HCT116 (cell line): Measurements from ENCODE around the gene MZT2A. TPM values are rescaled to one million over a fixed set of nuclear protein-coding genes. Genes with fewer than 3 reads are reported as not detected.
"Not testable (repeated sequence)": the region's sequence is repeated elsewhere in the genome, so short reads cannot be mapped to it uniquely, and the experiment has no call there.

Source experiments
- ATAC-seq: fragments of 200-7000 bp; cut with Tn5 transposase; 2 replicates; pipeline ENCODE4 v1.9.1; 2020; ENCODE audit warnings: mild to moderate bottlenecking, moderate library complexity
- BruUV-seq: library from RNA; stranded (reverse); fragments of 400-500 nt; replicated peaks from 2 replicates; lab custom pipeline; 2021; lab: Mats Ljungman, UMichigan
- CTCF ChIA-PET: fragments of 300-600 bp; sonication (Branson Sonifier 250); formaldehyde crosslinking; loops from one replicate; lab custom pipeline; 2021; ENCODE audit warnings: antibody characterized with exemption; lab: Charles Lee
- POLR2A ChIA-PET: fragments of 300-600, 350-600 bp; sonication (Branson Sonifier 250); formaldehyde crosslinking; loops from one replicate; lab custom pipeline; 2021; ENCODE audit warnings: antibody characterized with exemption; lab: Charles Lee
- RAD21 ChIA-PET, 2 experiments: fragments of 300-600 bp; sonication (Branson Sonifier 250); formaldehyde crosslinking; loops; one replicate each; lab custom pipeline; 2023; ENCODE audit warnings: low total read pairs in 2 of 2; ENCODE audit not compliant: uncharacterized antibody in 2 of 2, unreplicated experiment in 2 of 2, low non-redundant PET in 1 of 2; lab: Charles Lee
- DNase-seq: peaks from one replicate; pipeline ENCODE4 v3.0.0-alpha.2; 2010; ENCODE audit warnings: low read depth, low spot score
- H2AFZ ChIP-seq: fragments of 200-600 bp; shearing (Covaris generic), sonication (generic); 2 replicates; pipeline ENCODE4 v1.6.1; 2017; ENCODE audit warnings: low read depth, mixed run types, mixed read lengths, antibody characterized with exemption, low read length; ENCODE audit not compliant: poor library complexity, severe bottlenecking
- H3K27ac ChIP-seq: 2 replicates; pipeline ENCODE4 v1.5.1; 2012; ENCODE audit warnings: low read depth, low read length
- H3K27me3 ChIP-seq: fragments of 200-600 bp; sonication (generic); 2 replicates; pipeline ENCODE4 v1.6.1; 2016; ENCODE audit warnings: mixed run types, low read length, mixed read lengths; ENCODE audit not compliant: insufficient read depth
- H3K36me3 ChIP-seq, 2 experiments: fragments of 200-500 bp in 1 of 2; fragments of 200-600 bp in 1 of 2; sonication (Bioruptor generic) in 1 of 2; sonication (generic) in 1 of 2; 2 replicates each; pipeline versions ENCODE4 v1.5.1 to v1.6.1; 2014 to 2016; ENCODE audit warnings: low read length in 2 of 2, inconsistent platforms in 1 of 2, mixed read lengths in 1 of 2, mixed run types in 1 of 2; ENCODE audit not compliant: insufficient read depth in 2 of 2, control insufficient read depth in 1 of 2
- H3K4me1 ChIP-seq, 2 experiments: fragments of 200-600 bp in 1 of 2; sonication (generic) in 1 of 2; 2 replicates each; pipeline versions ENCODE4 v1.5.1 to v1.6.1; 2012 to 2017; ENCODE audit warnings: low read length in 2 of 2, inconsistent platforms in 1 of 2, mild to moderate bottlenecking in 1 of 2, mixed read lengths in 1 of 2, mixed run types in 1 of 2, moderate library complexity in 1 of 2; ENCODE audit not compliant: insufficient read depth in 2 of 2, control insufficient read depth in 1 of 2
- H3K4me2 ChIP-seq: fragments of 200-600 bp; sonication (generic); 2 replicates; pipeline ENCODE4 v1.6.1; 2017; ENCODE audit warnings: mixed run types, low read length, mixed read lengths
- H3K4me3 ChIP-seq, 2 experiments: fragments of 200-600 bp in 1 of 2; sonication (generic) in 1 of 2; replicated peaks in 1 of 2; 2 replicates each; pipeline ENCODE4 v1.5.1; 2011 to 2016; ENCODE audit warnings: low read length in 2 of 2, control low read depth in 1 of 2, low read depth in 1 of 2, mild to moderate bottlenecking in 1 of 2, mixed read lengths in 1 of 2, mixed run types in 1 of 2
- H3K79me2 ChIP-seq: fragments of 200-600 bp; sonication (generic); 2 replicates; pipeline ENCODE4 v1.6.1; 2017; ENCODE audit warnings: mild to moderate bottlenecking, mixed run types, low read length, moderate library complexity, mixed read lengths; ENCODE audit not compliant: insufficient read depth
- H3K9ac ChIP-seq: fragments of 200-600 bp; sonication (generic); 2 replicates; pipeline ENCODE4 v1.6.1; 2016; ENCODE audit warnings: low read length, mixed read lengths
- H3K9me2 ChIP-seq: fragments of 200-600 bp; sonication (generic), shearing (Covaris generic); 2 replicates; pipeline ENCODE4 v1.6.1; 2017; ENCODE audit warnings: mixed run types, mild to moderate bottlenecking, moderate library complexity; ENCODE audit not compliant: insufficient read depth
- H3K9me3 ChIP-seq, 2 experiments: fragments of 200-500 bp in 1 of 2; fragments of 200-600 bp in 1 of 2; sonication (Bioruptor generic) in 1 of 2; sonication (generic) in 1 of 2; 2 replicates each; pipeline ENCODE4 v1.6.1; 2014 to 2017; ENCODE audit warnings: low read length in 2 of 2, mixed read lengths in 2 of 2, inconsistent platforms in 1 of 2, low read depth in 1 of 2, mild to moderate bottlenecking in 1 of 2, mixed run types in 1 of 2, moderate library complexity in 1 of 2; ENCODE audit not compliant: control insufficient read depth in 1 of 2, insufficient read depth in 1 of 2
- H4K20me1 ChIP-seq: fragments of 200-600 bp; sonication (generic), shearing (Covaris generic); 2 replicates; pipeline ENCODE4 v1.6.1; 2017; ENCODE audit warnings: mixed run types, mild to moderate bottlenecking, moderate library complexity; ENCODE audit not compliant: insufficient read depth
- ATF3 ChIP-seq: IDR thresholded peaks from 2 replicates; pipeline ENCODE4 v1.6.1; 2012
- CBX3 ChIP-seq: IDR thresholded peaks from 2 replicates; pipeline ENCODE4 v1.6.1; 2012; ENCODE audit warnings: low read depth
- EGR1 ChIP-seq: IDR thresholded peaks from 2 replicates; pipeline ENCODE4 v1.6.1; 2012; ENCODE audit warnings: low read depth
- ELF1 ChIP-seq: IDR thresholded peaks from 2 replicates; pipeline ENCODE4 v1.6.1; 2012; ENCODE audit warnings: low read depth, borderline replicate concordance
- MAX ChIP-seq: IDR thresholded peaks from 2 replicates; pipeline ENCODE4 v1.6.1; 2012
- POLR2AphosphoS5 ChIP-seq: IDR thresholded peaks from 2 replicates; pipeline ENCODE4 v1.6.1; 2011; ENCODE audit warnings: mild to moderate bottlenecking, low read depth, low read length, moderate library complexity
- RAD21 ChIP-seq: IDR thresholded peaks from 2 replicates; pipeline ENCODE4 v1.6.1; 2012; ENCODE audit warnings: low read depth, mild to moderate bottlenecking
- REST ChIP-seq: IDR thresholded peaks from 2 replicates; pipeline ENCODE4 v1.6.1; 2012; ENCODE audit warnings: low read depth
- SIN3A ChIP-seq: IDR thresholded peaks from 2 replicates; pipeline ENCODE4 v1.6.1; 2012; ENCODE audit warnings: low read depth
- SRF ChIP-seq: IDR thresholded peaks from 2 replicates; pipeline ENCODE4 v1.6.1; 2012; ENCODE audit warnings: low read depth
- TCF7L2 ChIP-seq: IDR thresholded peaks from 2 replicates; pipeline ENCODE4 v1.7.0; 2011; ENCODE audit warnings: borderline replicate concordance, inconsistent platforms; ENCODE audit not compliant: insufficient read depth, insufficient read length; ENCODE audit errors: extremely low read depth
- ZBTB33 ChIP-seq: IDR thresholded peaks from 2 replicates; pipeline ENCODE4 v1.6.1; 2011; ENCODE audit warnings: mild to moderate bottlenecking, low read length, moderate library complexity; ENCODE audit not compliant: insufficient replicate concordance; ENCODE audit errors: extremely low read depth
- ZNF274 ChIP-seq: fragments of 200-500 bp; sonication (Bioruptor generic); IDR thresholded peaks from 2 replicates; pipeline ENCODE4 v1.6.1; 2014; ENCODE audit warnings: mild to moderate bottlenecking, low read depth, low read length, inconsistent platforms
- intact Hi-C: fragments of 100-400 bp; cut with micrococcal nuclease; formaldehyde crosslinking; loops from 2 replicates; pipeline ENCODE4 v1.10.0; 2022
- total RNA-seq: library from RNA; stranded (reverse); gene quantifications from one replicate; pipeline ENCODE4 v1.2.1, GENCODE V29; 2021; ENCODE audit not compliant: unreplicated experiment

Gene MZT2A
- total RNA-seq, 1 experiment from 2014 or later: 203 TPM

- no peak overlapping the region for H3K4me2 ChIP-seq
- intact Hi-C loops: no loop called here
- CTCF ChIA-PET: no interaction called here
- ATAC-seq (no peak), DNase-seq (no peak)
- no peak overlapping the region for H3K4me3 ChIP-seq
- H3K79me2 ChIP-seq: no peaks in the 10 kb centered on the region
- H3K9me2 ChIP-seq: no peaks in the 10 kb centered on the region
- H3K9me3 ChIP-seq: no peaks in the 10 kb centered on the region
- H3K4me1 ChIP-seq: no peaks in the 10 kb centered on the region
- 0 out of 2 replicates have a peak, but pooled peaks cover 5% of the 10 kb centered on the region for H3K27me3 ChIP-seq
- H3K27ac ChIP-seq: no peak overlapping the region
- no peak overlapping the region for H2AFZ ChIP-seq
- no peaks in the 10 kb centered on the region for H3K36me3 ChIP-seq
- BruUV-seq: no TSS peak
- RAD21 ChIA-PET: no interaction called here
- H4K20me1 ChIP-seq: no peaks in the 10 kb centered on the region
- H3K9ac ChIP-seq: no peak overlapping the region
- POLR2A ChIA-PET: no interaction called here
- TF ChIP-seq RAD21 (no peak), ATF3 (no peak), SRF (no peak), EGR1 (no peak), TCF7L2 (no peak), SIN3A (no peak), POLR2AphosphoS5 (no peak), ZNF274 (no peak), REST (no peak), ZBTB33 (no peak), MAX (no peak), CBX3 (no peak), ELF1 (no peak)
Measured at GRCh38 chr2:131535526-131535925, 43.3 kb upstream of the MZT2A start.

GRCh38 chr2:131534965-131535364, 42.8 kb upstream of the MZT2A start:
- H3K27ac ChIP-seq, H3K4me1 ChIP-seq, ATAC-seq, H3K9me3 ChIP-seq, H2AFZ ChIP-seq, intact Hi-C loops, H3K79me2 ChIP-seq, H3K27me3 ChIP-seq, BruUV-seq, CTCF ChIA-PET, H3K4me2 ChIP-seq, RAD21 ChIA-PET, H4K20me1 ChIP-seq, H3K9ac ChIP-seq, POLR2A ChIA-PET, H3K4me3 ChIP-seq, DNase-seq, H3K9me2 ChIP-seq, H3K36me3 ChIP-seq: not testable (repeated sequence)
